Naive thymus-derived CD8-positive, alpha-beta T cell (primary cell): Measurements from ENCODE around the gene ZNF691. TPM values are rescaled to one million over a fixed set of nuclear protein-coding genes. Genes with fewer than 3 reads are reported as not detected.
"Not testable (repeated sequence)": the region's sequence is repeated elsewhere in the genome, so short reads cannot be mapped to it uniquely, and the experiment has no call there.

ENCODE experiments used
- ATAC-seq, 2 donors: fragments of 150-1000 bp; cut with Tn5 transposase in 1 of 2; sonication (Bioruptor Pico), chemical (Tn5 transposase) in 1 of 2; 1 replicate in 1 of 2; 2 replicates in 1 of 2; pipeline ENCODE4 v1.10.0; 2021; ENCODE audit warnings: mild to moderate bottlenecking in 2 of 2, moderate library complexity in 2 of 2
- POLR2A ChIA-PET: fragments of 350-600 bp; sonication (Branson Sonifier 250); formaldehyde crosslinking; loops from one replicate; lab custom pipeline; 2021; ENCODE audit warnings: antibody characterized with exemption; lab: Charles Lee
- DNase-seq, 10 donors: peaks; one replicate each; pipeline versions ENCODE4 v3.0.0 to v3.0.0-alpha.2; 2020 to 2022
- H3K27ac Mint-ChIP-seq, 10 donors: one replicate each; pipeline ENCODE4 v1.8.0; 2020 to 2022; ENCODE audit warnings: mild to moderate bottlenecking in 10 of 10, mixed read lengths in 10 of 10, moderate library complexity in 4 of 10, inconsistent platforms in 1 of 10
- H3K27me3 Mint-ChIP-seq, 5 donors: one replicate each; pipeline ENCODE4 v1.8.0; 2021 to 2022; ENCODE audit warnings: mixed read lengths in 5 of 5
- H3K36me3 Mint-ChIP-seq, 3 donors: one replicate each; pipeline ENCODE4 v1.8.0; 2020 to 2022; ENCODE audit warnings: mixed read lengths in 3 of 3, mild to moderate bottlenecking in 2 of 3, inconsistent platforms in 1 of 3
- H3K4me1 Mint-ChIP-seq, 4 donors: one replicate each; pipeline ENCODE4 v1.8.0; 2021 to 2022; ENCODE audit warnings: mixed read lengths in 4 of 4
- H3K4me3 Mint-ChIP-seq, 10 donors: one replicate each; pipeline ENCODE4 v1.8.0; 2020 to 2022; ENCODE audit warnings: mild to moderate bottlenecking in 10 of 10, mixed read lengths in 10 of 10, moderate library complexity in 6 of 10, inconsistent platforms in 1 of 10
- H3K9me3 Mint-ChIP-seq, 9 donors: one replicate each; pipeline ENCODE4 v1.8.0; 2020 to 2022; ENCODE audit warnings: mixed read lengths in 9 of 9, mild to moderate bottlenecking in 3 of 9, inconsistent platforms in 1 of 9, moderate library complexity in 1 of 9
- polyA plus RNA-seq, 3 donors: library from polyadenylated mRNA; unstranded; fragments of 300-500 nt; fragmentation: Illumina TruSeq; gene quantifications; one replicate each; pipeline ENCODE4 v1.2.3, GENCODE V29; 2021
- total RNA-seq, 8 experiments: library from RNA in 2 of 8; stranded (reverse) in 2 of 8; gene quantifications; one replicate each; pipeline ENCODE4 v1.2.3 and lab custom pipeline; 2021 to 2026

The ZNF691 gene
- total RNA-seq (10 to 100 TPM; 11.6 to 12.5 TPM), polyA plus RNA-seq (1 to 10 TPM; 8.5 to 9.7 (median 8.8) TPM), total RNA-seq (lab: John Stamatoyannopoulos, UW) (0 to 12.0 (median 6.9) reads per million in 6 experiments)

GRCh38 chr1:42846257-42847110 is at the start of gene ZNF691:
Gene ZNF691 (plus strand): TSS chr1:42846613. CDS start chr1:42849659, 3,046 bp downstream.
- POLR2A ChIA-PET: interaction anchor here (0.9 to 2.2 kb wide), 10 partner anchors 8 to 804 kb away, joined by 3 to 23 read pairs (median 4); partner anchors contain the start of genes C1orf50, ERMAP, KDM4A and P3H1
- ATAC-seq (peak; percentile 98 to 99), DNase-seq (peak; percentile 70 to 95 (median 86))
- Mint-ChIP-seq H3K4me1 (peaks cover 29 to 40% (median 33%) of the 10 kb centered on the region in 4 donors), H3K27ac (peak within 1 kb of the TSS; percentile 18 to 94 (median 92)), H3K9me3 (peaks cover 0 to 9% (median 3%) of the 10 kb centered on the region in 9 donors), H3K36me3 (peaks cover 17 to 23% (median 22%) of the 10 kb centered on the region in 3 donors), H3K27me3 (no peaks in the 10 kb centered on the region), H3K4me3 (peak within 1 kb of the TSS; percentile 86 to 100 (median 96))

- H3K9me3 Mint-ChIP-seq: no peaks in the 10 kb centered on the region
- no peak overlapping the region for H3K27ac Mint-ChIP-seq
- no peaks in the 10 kb centered on the region for H3K36me3 Mint-ChIP-seq
- no peak overlapping the region for H3K4me3 Mint-ChIP-seq
- no peak for DNase-seq
- no peak for ATAC-seq
- POLR2A ChIA-PET: no interaction called here
- peaks cover 0 to 4% (median under 1%) of the 10 kb centered on the region in 5 donors for H3K27me3 Mint-ChIP-seq
- H3K4me1 Mint-ChIP-seq: peaks cover 0 to 5% (median 2%) of the 10 kb centered on the region in 4 donors
Measured at GRCh38 chr1:42797414-42797813, 49.0 kb upstream of the ZNF691 start.

- no peak for DNase-seq
- H3K36me3 Mint-ChIP-seq: no peaks in the 10 kb centered on the region
- POLR2A ChIA-PET: interaction anchor here (0.5 kb wide), 1 partner anchor 1805 kb away, joined by 7 read pairs; no protein-coding TSS in a partner anchor
Measured at GRCh38 chr1:42797979-42798378, 48.4 kb upstream of the ZNF691 start.

GRCh38 chr1:42801832-42802473 is 44.5 kb upstream of the ZNF691 start:
- no peak overlapping the region for H3K27ac Mint-ChIP-seq
- DNase-seq (no peak), ATAC-seq (no peak)
- POLR2A ChIA-PET: no interaction called here
- peaks cover 0 to 16% (median 14%) of the 10 kb centered on the region in 3 donors for H3K36me3 Mint-ChIP-seq
- H3K4me1 Mint-ChIP-seq: peaks cover 0 to 8% (median 2%) of the 10 kb centered on the region in 4 donors
- H3K4me3 Mint-ChIP-seq: no peak overlapping the region
- H3K9me3 Mint-ChIP-seq: peaks cover 0 to 3% (median 0%) of the 10 kb centered on the region in 9 donors
- no peaks in the 10 kb centered on the region for H3K27me3 Mint-ChIP-seq

More at GRCh38 chr1:42797979-42798378, 48.4 kb upstream of the ZNF691 start:
- Mint-ChIP-seq H3K27ac (peak overlapping the region in 1 of 10 donors; percentile 46), H3K9me3 (no peaks in the 10 kb centered on the region), H3K4me3 (no peak overlapping the region), H3K4me1 (peaks cover 0 to 5% (median 2%) of the 10 kb centered on the region in 4 donors), H3K27me3 (peaks cover 0 to 4% (median 0%) of the 10 kb centered on the region in 5 donors)
- ATAC-seq: no peak

GRCh38 chr1:42806171-42806570 is 40.2 kb upstream of the ZNF691 start:
- DNase-seq (no peak), ATAC-seq (no peak)
- Mint-ChIP-seq H3K27me3 (no peaks in the 10 kb centered on the region), H3K9me3 (peaks cover 0 to 3% (median 0%) of the 10 kb centered on the region in 9 donors), H3K27ac (peak overlapping the region in 2 of 10 donors; percentile 63 to 69), H3K4me3 (no peak overlapping the region), H3K4me1 (peaks cover 6 to 13% (median 10%) of the 10 kb centered on the region in 4 donors), H3K36me3 (peaks cover 0 to 29% (median 14%) of the 10 kb centered on the region in 3 donors)
- POLR2A ChIA-PET: no interaction called here

GRCh38 chr1:42806593-42806992 is 39.8 kb upstream of the ZNF691 start:
- H3K4me3 Mint-ChIP-seq: no peak overlapping the region

GRCh38 chr1:42807056-42807668 is 39.3 kb upstream of the ZNF691 start:
- peak overlapping the region in 9 of 10 donors; percentile 15 to 80 (median 29) for H3K27ac Mint-ChIP-seq
- peaks cover 0 to 3% (median 0%) of the 10 kb centered on the region in 9 donors for H3K9me3 Mint-ChIP-seq
- H3K4me1 Mint-ChIP-seq: peaks cover 6 to 17% (median 14%) of the 10 kb centered on the region in 4 donors
- POLR2A ChIA-PET: interaction anchor here (1.9 to 2.5 kb wide), 2 partner anchors 9 to 41 kb away, joined by 6 to 7 read pairs; partner anchors contain the start of genes C1orf50, ERMAP, P3H1 and SVBP
- no peak for ATAC-seq
- no peak for DNase-seq
- peaks cover 0 to 34% (median 16%) of the 10 kb centered on the region in 3 donors for H3K36me3 Mint-ChIP-seq
- no peaks in the 10 kb centered on the region for H3K27me3 Mint-ChIP-seq
- H3K4me3 Mint-ChIP-seq: no peak overlapping the region

More at GRCh38 chr1:42806593-42806992, 39.8 kb upstream of the ZNF691 start:
- no peak for DNase-seq
- Mint-ChIP-seq H3K27ac (peak overlapping the region in 4 of 10 donors; percentile 43 to 80 (median 66)), H3K27me3 (no peaks in the 10 kb centered on the region), H3K36me3 (peaks cover 0 to 31% (median 15%) of the 10 kb centered on the region in 3 donors), H3K9me3 (peaks cover 0 to 3% (median 0%) of the 10 kb centered on the region in 9 donors), H3K4me1 (peaks cover 6 to 16% (median 12%) of the 10 kb centered on the region in 4 donors)
- ATAC-seq: no peak
- POLR2A ChIA-PET: interaction anchor here (2.5 kb wide), 1 partner anchor 10 kb away, joined by 7 read pairs; the partner anchor contains the start of genes ERMAP and SVBP

GRCh38 chr1:42814815-42815214 is 31.6 kb upstream of the ZNF691 start:
- H3K9me3 Mint-ChIP-seq, POLR2A ChIA-PET, DNase-seq, H3K36me3 Mint-ChIP-seq, H3K4me3 Mint-ChIP-seq, H3K27ac Mint-ChIP-seq, ATAC-seq, H3K27me3 Mint-ChIP-seq: not testable (repeated sequence)
- H3K4me1 Mint-ChIP-seq: peaks cover 18 to 31% (median 23%) of the 10 kb centered on the region in 4 donors

GRCh38 chr1:42815941-42816584 is 30.4 kb upstream of the ZNF691 start:
- Mint-ChIP-seq H3K9me3 (no peaks in the 10 kb centered on the region), H3K36me3 (peaks cover 0 to 5% (median 3%) of the 10 kb centered on the region in 3 donors), H3K4me3 (peak overlapping the region; percentile 73 to 90 (median 86)), H3K4me1 (peaks cover 20 to 31% (median 24%) of the 10 kb centered on the region in 4 donors), H3K27me3 (no peaks in the 10 kb centered on the region), H3K27ac (peak overlapping the region; percentile 79 to 95 (median 88))
- DNase-seq (peak in 2 of 10 donors; percentile 2 to 3), ATAC-seq (peak; percentile 15 to 21)
- POLR2A ChIA-PET: interaction anchor here (0.9 to 3.4 kb wide), 7 partner anchors 8 to 133 kb away, joined by 3 to 38 read pairs (median 5); partner anchors contain the start of genes C1orf50, P3H1, TMEM269 and ZNF691

- Mint-ChIP-seq H3K27me3 (no peaks in the 10 kb centered on the region), H3K36me3 (peaks cover 0 to under 1% (median 0%) of the 10 kb centered on the region in 3 donors), H3K4me3 (peak within 1 kb of the TSS; percentile 73 to 90 (median 86)), H3K4me1 (peaks cover 20 to 25% (median 23%) of the 10 kb centered on the region in 4 donors), H3K27ac (peak within 1 kb of the TSS; percentile 79 to 95 (median 88)), H3K9me3 (no peaks in the 10 kb centered on the region)
- peak; percentile 84 to 87 for ATAC-seq
- peak; percentile 83 to 98 (median 93) for DNase-seq
- POLR2A ChIA-PET: interaction anchor here (0.9 to 3.4 kb wide), 7 partner anchors 9 to 134 kb away, joined by 3 to 38 read pairs (median 5); partner anchors contain the start of genes C1orf50, P3H1, TMEM269 and ZNF691
Measured at GRCh38 chr1:42816585-42817439, 29.6 kb upstream of the ZNF691 start, which contains the start of the genes ERMAP and SVBP. Gene ERMAP (plus strand): TSS chr1:42817122. CDS start chr1:42830449, 13,327 bp downstream. Gene SVBP (minus strand): TSS chr1:42817397. CDS start chr1:42816544, 853 bp downstream.
